ENCODE results near the gene RAPGEF3.

- TF ChIP-seq POLR2A (IDR thresholded peaks at IDR 0.05; ENCODE audit: low read depth, low read length): no peak
- TF ChIP-seq POLR2AphosphoS5 (IDR thresholded peaks at IDR 0.05; ENCODE audit: low read depth, low read length): no peak
- no peak for TF ChIP-seq TAF1 (IDR thresholded peaks at IDR 0.05; ENCODE audit: low read depth, low read length)
Observed at GRCh38 chr12:47770086-47770726, 11.5 kb upstream of the RAPGEF3 start.

Measured in GM12891 (cell line).